Mesothelial cell of epicardium (in vitro differentiated cells): ENCODE results near the gene FRS3. TPM values are rescaled to one million over a fixed set of nuclear protein-coding genes. Genes with fewer than 3 reads are reported as not detected.

ENCODE experiments used
- total RNA-seq: library from RNA; stranded (reverse); gene quantifications from 3 replicates; pipeline ENCODE4 v1.2.1, GENCODE V29; 2021

FRS3 gene
- total RNA-seq, 1 donor from 2014 or later: 6.8 TPM

Other genes with a start within 250 kb of the FRS3 start
- 85.1 to 91.0 TPM (median 87.9 TPM) in 3 replicates for gene FOXP4, start 233.5 kb downstream of the FRS3 start, total RNA-seq
- 146 to 149 TPM (median 148 TPM) in 3 replicates for gene MDFI, start 141.4 kb downstream of the FRS3 start, total RNA-seq
- 3.2 to 4.4 TPM (median 3.8 TPM) in 3 replicates for gene TFEB, start 44.3 kb downstream of the FRS3 start, total RNA-seq
- gene PGC, start 32.5 kb downstream of the FRS3 start, total RNA-seq: not detected in 3 replicates
- 4.5 to 8.1 TPM (median 6.6 TPM) in 3 replicates for gene PRICKLE4, start 882 bp upstream of the FRS3 start, total RNA-seq
- 151 to 168 TPM (median 158 TPM) in 3 replicates for gene TOMM6, start 7.8 kb upstream of the FRS3 start, total RNA-seq
- gene USP49, start 115.5 kb upstream of the FRS3 start, total RNA-seq: 12.0 to 13.8 TPM (median 12.1 TPM) in 3 replicates
- gene MED20, start 141.2 kb upstream of the FRS3 start, total RNA-seq: 24.1 to 25.1 TPM (median 25.1 TPM) in 3 replicates
- gene BYSL, start 141.6 kb upstream of the FRS3 start, total RNA-seq: 32.7 to 36.5 TPM (median 32.8 TPM) in 3 replicates
- gene CCND3, start 161.9 kb upstream of the FRS3 start, total RNA-seq: 37.2 to 42.0 TPM (median 39.5 TPM) in 3 replicates